ENCODE results near the gene MMP25. TPM values are rescaled to one million over a fixed set of nuclear protein-coding genes. Genes with fewer than 3 reads are reported as not detected.

MMP25 gene
- total and polyA plus RNA-seq, 9 of the 15 experiments (the other 6 are each of a cell fraction or from before 2014, with no cell fraction given): 0.03 to 0.04 TPM; not detected in 7

GRCh38 chr16:3008690-3009037 is 37.7 kb upstream of the MMP25 start (continued):
- peak; percentile 75 to 79 for TF ChIP-seq NRF1 (conservative IDR thresholded peaks at IDR 0.05 in 1 of 2, IDR thresholded peaks at IDR 0.05 in 1 of 2)
- TF ChIP-seq HINFP (tag; conservative IDR thresholded peaks at IDR 0.05; ENCODE audit: low read depth): no peak
- no peak for TF ChIP-seq COPS2 (conservative IDR thresholded peaks at IDR 0.05)
- 0 out of 2 replicates have a peak, but pooled peaks have one; percentile 18 for TF ChIP-seq HDAC2 (IDR thresholded peaks at IDR 0.05)
- no peak for TF ChIP-seq BHLHE40 (IDR thresholded peaks at IDR 0.05; ENCODE audit: low read length)
- no peak for TF ChIP-seq SIN3B (IDR thresholded peaks at IDR 0.05; ENCODE audit: low read depth)
- no peak for TF ChIP-seq CREM (IDR thresholded peaks at IDR 0.05; ENCODE audit: low read depth)
- TF ChIP-seq ZBTB12 (CRISPR knock-in tag; IDR thresholded peaks at IDR 0.05): no peak
- TF ChIP-seq SRSF3 (IDR thresholded peaks at IDR 0.05; ENCODE audit: insufficient read depth, low read length): no peak
- TF ChIP-seq SETDB1 (IDR thresholded peaks at IDR 0.05; ENCODE audit: low read length): no peak
- TF ChIP-seq ZNF311 (CRISPR knock-in tag; IDR thresholded peaks at IDR 0.05): no peak
- peak; percentile 62; the same call in 1 of the 2 replicates for TF ChIP-seq GTF2E2 (tag; IDR thresholded peaks at IDR 0.05)
- no peak for TF ChIP-seq ZNF589 (CRISPR knock-in tag; IDR thresholded peaks at IDR 0.05; ENCODE audit: low read depth)
- TF ChIP-seq MLLT1 (IDR thresholded peaks at IDR 0.05): no peak
- no peak for TF ChIP-seq CUX1 (CRISPR knock-in tag; IDR thresholded peaks at IDR 0.05)

All from K562 (cell line).